H54 (cell line): Measurements from ENCODE around the gene RNF227.
A peak's percentile ranks its signal among the peaks of the same experiment; 100 is the strongest.

Experiments used
- DNase-seq: peaks from one replicate; pipeline ENCODE4 v3.0.0; 2011; ENCODE audit warnings: low spot score, mixed read lengths; ENCODE audit not compliant: insufficient read length
- FAIRE-seq: peaks from 3 replicates; lab custom pipeline; 2011; peaks lifted over from hg19 to GRCh38; lab: Jason Lieb, UNC
- POLR2A ChIP-seq: IDR thresholded peaks from 2 replicates; pipeline ENCODE4 v1.6.1; 2011; ENCODE audit warnings: low read depth, mild to moderate bottlenecking, low read length

The RNF227 gene

DNA sequence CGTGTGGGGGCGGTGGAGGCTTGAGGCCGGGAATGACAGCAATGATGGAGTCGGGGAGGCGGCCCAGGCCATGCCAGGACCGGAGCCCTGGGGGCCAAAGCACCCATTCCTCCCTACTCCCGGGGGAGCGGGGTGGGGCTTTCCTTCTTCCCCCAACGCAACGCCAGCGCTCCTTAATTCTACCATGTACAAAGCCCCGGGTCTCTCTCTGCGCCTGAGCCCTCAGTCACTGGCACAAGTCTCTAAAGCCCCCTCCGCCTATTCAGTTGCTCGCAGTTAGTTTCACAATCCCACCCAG lies 245 bp upstream of the RNF227 start:
- no peak for FAIRE-seq
- DNase-seq: no peak
- TF ChIP-seq POLR2A: no peak

DNA sequence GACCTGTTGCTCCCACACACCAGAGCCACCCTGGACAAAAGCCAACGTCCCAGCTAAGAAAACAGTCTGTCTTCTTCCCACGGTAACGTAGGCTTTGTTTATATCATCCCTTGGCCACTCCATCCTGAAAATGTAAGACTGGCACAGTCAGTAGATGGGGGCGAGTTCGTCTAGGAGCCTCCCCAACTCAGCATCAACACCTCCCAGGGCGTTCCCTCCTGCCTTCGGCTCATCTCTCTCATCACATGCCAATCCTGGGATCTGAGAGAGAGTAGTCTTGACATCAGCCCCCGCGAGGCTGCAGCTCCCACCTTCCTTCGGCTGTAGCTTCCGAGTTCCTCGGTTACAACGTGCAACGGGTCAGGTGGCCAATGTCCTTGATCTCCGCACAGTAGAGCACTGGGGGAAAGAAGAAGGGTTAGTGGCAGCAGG lies 894 bp downstream of the RNF227 start:
- FAIRE-seq (no peak), DNase-seq (peak; percentile 50)
- no peak for TF ChIP-seq POLR2A

GRCh38 chr17:7912927-7913524 lies 3.1 kb downstream of the RNF227 start:
- FAIRE-seq (peak; percentile 20), DNase-seq (peak; percentile 61)
- TF ChIP-seq POLR2A: no peak

DNA sequence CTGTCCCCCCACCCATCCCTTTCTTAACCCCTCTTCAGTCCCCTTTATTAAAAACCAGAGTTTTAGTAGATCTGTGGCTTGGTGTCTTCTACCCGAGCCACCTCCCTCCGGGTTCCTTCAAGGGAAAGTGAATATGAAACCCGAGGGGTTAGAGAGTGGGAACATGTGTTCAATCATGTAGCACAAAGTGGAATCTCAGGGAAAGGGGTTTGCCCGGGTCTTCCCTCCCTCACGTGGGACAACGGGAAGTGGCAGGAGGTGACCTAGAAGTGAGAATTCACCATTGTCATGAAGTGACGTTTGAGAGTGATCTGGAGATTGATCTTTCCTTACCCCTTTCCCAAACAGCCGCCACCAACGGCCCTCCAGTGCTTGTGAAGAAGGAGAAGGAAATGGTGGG lies 5.0 kb downstream of the RNF227 start:
- DNase-seq: no peak
- FAIRE-seq: no peak
- no peak for TF ChIP-seq POLR2A

GRCh38 chr17:7910711-7911110 lies 5.4 kb downstream of the RNF227 start:
- DNase-seq (no peak), FAIRE-seq (no peak)
- TF ChIP-seq POLR2A: no peak

DNA sequence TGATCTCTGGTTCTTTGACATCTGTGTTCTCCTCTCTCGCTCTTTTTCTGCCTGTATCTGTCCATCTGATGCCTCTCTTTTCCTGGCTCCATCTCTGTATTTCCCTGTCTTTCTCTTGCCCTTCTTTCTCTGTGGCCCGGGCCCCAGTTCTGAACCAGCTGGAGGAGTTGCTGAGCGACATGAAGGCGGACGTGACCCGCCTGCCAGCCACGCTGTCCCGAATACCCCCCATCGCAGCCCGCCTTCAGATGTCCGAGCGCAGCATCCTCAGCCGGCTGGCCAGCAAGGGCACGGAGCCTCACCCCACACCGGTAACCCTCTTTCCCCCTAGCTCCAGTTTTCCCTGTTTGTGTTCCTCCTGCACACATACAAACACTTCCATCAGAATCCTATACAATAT lies 5.8 kb downstream of the RNF227 start:
- FAIRE-seq: no peak
- TF ChIP-seq POLR2A: no peak
- no peak for DNase-seq

- TF ChIP-seq POLR2A: no peak
- FAIRE-seq: no peak
These were observed 7.0 kb downstream of the RNF227 start for GRCh38 chr17:7909089-7909488.

GRCh38 chr17:7903154-7904103 lies 12.7 kb downstream of the RNF227 start:
- TF ChIP-seq POLR2A: no peak
- DNase-seq (no peak), FAIRE-seq (no peak)

More at GRCh38 chr17:7909089-7909488, 7.0 kb downstream of the RNF227 start:
- DNase-seq: no peak

DNA sequence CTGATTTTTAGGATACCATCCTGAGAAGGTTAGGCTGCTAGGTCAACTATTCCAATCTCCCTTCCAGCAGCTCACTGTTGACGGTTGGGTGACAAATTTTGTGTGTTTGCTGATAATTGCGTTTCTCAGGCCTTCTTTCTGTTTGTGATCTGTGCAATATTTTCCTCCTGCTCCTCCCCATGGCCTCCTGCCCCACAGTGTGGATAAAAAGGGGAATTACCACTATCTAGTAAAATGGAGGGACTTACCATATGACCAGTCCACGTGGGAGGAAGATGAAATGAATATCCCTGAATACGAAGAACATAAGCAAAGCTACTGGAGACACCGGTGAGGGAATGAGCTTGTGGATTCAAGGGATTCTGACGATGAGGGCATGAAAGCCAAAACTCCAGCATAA lies 18.3 kb downstream of the RNF227 start:
- TF ChIP-seq POLR2A: no peak
- DNase-seq (no peak), FAIRE-seq (no peak)

DNA sequence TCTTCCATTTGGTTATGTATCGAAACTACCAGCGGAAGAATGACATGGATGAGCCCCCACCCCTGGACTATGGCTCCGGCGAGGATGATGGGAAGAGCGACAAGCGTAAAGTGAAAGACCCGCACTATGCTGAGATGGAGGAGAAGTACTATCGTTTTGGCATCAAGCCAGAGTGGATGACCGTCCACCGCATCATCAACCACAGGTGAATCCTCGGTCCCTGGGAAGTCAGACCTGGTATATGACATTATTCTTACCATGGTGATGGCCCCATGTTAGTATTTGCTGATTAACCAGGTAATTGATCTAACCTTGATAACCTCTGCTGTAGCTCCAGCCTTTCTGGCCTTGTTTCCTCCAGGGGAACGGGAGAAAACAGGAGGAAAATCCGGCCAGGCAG lies 19.0 kb downstream of the RNF227 start:
- FAIRE-seq (no peak), DNase-seq (no peak)
- TF ChIP-seq POLR2A: no peak

- no peak for DNase-seq
- FAIRE-seq: no peak
- no peak for TF ChIP-seq POLR2A
These were observed 21.2 kb downstream of the RNF227 start for GRCh38 chr17:7894866-7895265.

DNA sequence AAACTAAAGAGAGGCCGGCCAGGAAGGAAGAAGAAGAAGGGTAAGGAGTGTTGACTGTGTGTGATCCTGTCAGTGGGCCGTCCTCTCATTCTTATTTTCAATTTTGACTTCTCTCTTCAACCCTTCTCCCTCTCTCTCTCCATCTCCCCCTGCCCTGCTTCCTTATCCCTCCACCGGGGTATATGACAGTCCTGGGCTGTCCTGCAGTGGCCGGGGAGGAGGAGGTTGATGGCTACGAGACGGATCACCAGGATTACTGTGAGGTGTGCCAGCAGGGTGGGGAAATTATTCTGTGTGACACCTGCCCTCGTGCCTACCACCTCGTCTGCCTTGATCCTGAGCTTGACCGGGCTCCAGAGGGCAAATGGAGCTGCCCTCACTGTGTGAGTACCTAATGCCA lies 21.9 kb downstream of the RNF227 start:
- FAIRE-seq (no peak), DNase-seq (no peak)
- no peak for TF ChIP-seq POLR2A

DNA sequence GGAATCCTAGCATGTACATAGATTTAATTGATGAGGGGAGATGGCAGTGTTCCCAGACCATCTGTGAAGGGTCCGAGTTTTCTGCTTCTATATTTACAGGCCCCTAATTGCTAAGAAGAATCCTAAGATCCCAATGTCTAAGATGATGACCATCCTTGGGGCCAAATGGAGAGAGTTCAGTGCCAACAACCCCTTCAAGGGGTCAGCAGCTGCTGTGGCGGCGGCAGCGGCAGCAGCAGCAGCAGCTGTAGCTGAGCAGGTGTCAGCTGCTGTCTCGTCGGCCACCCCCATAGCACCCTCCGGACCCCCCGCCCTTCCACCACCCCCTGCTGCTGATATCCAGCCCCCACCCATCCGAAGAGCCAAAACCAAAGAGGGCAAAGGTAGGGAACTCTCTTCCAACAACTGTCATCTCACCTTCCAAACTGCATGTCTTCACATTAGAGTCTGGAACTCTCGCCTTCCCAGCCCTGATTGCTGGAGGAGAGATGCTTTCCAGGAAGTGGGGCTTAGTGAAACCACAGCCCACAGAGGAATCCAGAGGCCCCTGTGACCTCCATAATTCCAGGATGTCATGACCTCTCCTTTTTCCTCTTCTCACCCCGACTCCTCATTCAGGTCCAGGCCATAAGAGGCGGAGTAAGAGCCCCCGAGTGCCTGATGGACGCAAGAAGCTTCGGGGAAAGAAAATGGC lies 22.8 kb downstream of the RNF227 start:
- FAIRE-seq: no peak
- no peak for DNase-seq
- TF ChIP-seq POLR2A: no peak
